Ishikawa (cell line): ENCODE data around the gene ACSBG1.

Experiments used
- CEBPB ChIP-seq: IDR thresholded peaks from 2 replicates; pipeline ENCODE4 v1.6.1; 2012
- FOXM1 ChIP-seq: IDR thresholded peaks from 2 replicates; pipeline ENCODE4 v1.6.1; 2012; ENCODE audit warnings: low read depth, borderline replicate concordance
- MAX ChIP-seq: IDR thresholded peaks from 2 replicates; pipeline ENCODE4 v1.6.1; 2012
- RAD21 ChIP-seq: IDR thresholded peaks from 2 replicates; pipeline ENCODE4 v1.6.1; 2012; ENCODE audit warnings: low read depth
- REST ChIP-seq: IDR thresholded peaks from 2 replicates; pipeline ENCODE4 v1.6.1; 2012; ENCODE audit warnings: low read depth, mild to moderate bottlenecking
- TAF1 ChIP-seq: IDR thresholded peaks from 2 replicates; pipeline ENCODE4 v1.6.1; 2012; ENCODE audit warnings: low read depth, mild to moderate bottlenecking
- TCF12 ChIP-seq: IDR thresholded peaks from 2 replicates; pipeline ENCODE4 v1.6.1; 2012; ENCODE audit warnings: low read depth
- TEAD4 ChIP-seq: IDR thresholded peaks from 2 replicates; pipeline ENCODE4 v1.6.1; 2012
- YY1 ChIP-seq: IDR thresholded peaks from 2 replicates; pipeline ENCODE4 v1.6.1; 2012; ENCODE audit warnings: low read depth
- ZBTB7A ChIP-seq: IDR thresholded peaks from 2 replicates; pipeline ENCODE4 v1.6.1; 2012; ENCODE audit warnings: low read depth

- TF ChIP-seq ZBTB7A: no peak
- TF ChIP-seq TCF12: no peak
- no peak for TF ChIP-seq TAF1
- TF ChIP-seq TEAD4: no peak
- TF ChIP-seq CEBPB: no peak
- no peak for TF ChIP-seq REST
- TF ChIP-seq MAX: no peak
- TF ChIP-seq YY1: no peak
- TF ChIP-seq FOXM1: no peak
- no peak for TF ChIP-seq RAD21
Observed at GRCh38 chr15:78236491-78236890, 2.1 kb upstream of the ACSBG1 start.
